Activated naive CD8-positive, alpha-beta T cell treated with anti-CD3 and anti-CD28 coated beads, Interleukin-2, amount 50 U/mL, for 16 hours (primary cell): Measurements from ENCODE around the gene BMP7.
"Not testable (repeated sequence)": the region's sequence is repeated elsewhere in the genome, so short reads cannot be mapped to it uniquely, and the experiment has no call there.

Experiments
- DNase-seq: peaks from one replicate; pipeline ENCODE4 v3.0.0-alpha.2; 2020; ENCODE audit warnings: low read depth, low spot score

BMP7 gene

DNA sequence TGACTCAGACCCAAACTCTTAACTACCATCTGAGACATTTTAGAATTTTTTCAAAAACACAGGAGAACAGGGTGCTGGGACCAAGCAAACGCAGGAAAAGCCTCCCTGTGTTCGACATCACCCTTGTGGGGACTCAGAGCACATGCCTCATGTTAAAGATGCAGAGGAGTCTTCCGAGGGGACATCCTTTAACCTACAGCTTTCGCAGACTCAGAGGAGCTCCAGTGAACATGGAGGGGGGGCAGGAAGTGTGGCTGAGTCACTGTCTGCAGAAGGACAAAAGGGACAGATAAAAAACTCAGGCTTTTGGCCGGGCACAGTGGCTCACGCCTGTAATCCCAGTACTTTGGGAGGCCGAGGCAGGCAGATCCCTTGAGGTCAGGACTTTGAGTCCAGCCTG lies 15.1 kb downstream of the BMP7 start:
- DNase-seq, result no peak

DNA sequence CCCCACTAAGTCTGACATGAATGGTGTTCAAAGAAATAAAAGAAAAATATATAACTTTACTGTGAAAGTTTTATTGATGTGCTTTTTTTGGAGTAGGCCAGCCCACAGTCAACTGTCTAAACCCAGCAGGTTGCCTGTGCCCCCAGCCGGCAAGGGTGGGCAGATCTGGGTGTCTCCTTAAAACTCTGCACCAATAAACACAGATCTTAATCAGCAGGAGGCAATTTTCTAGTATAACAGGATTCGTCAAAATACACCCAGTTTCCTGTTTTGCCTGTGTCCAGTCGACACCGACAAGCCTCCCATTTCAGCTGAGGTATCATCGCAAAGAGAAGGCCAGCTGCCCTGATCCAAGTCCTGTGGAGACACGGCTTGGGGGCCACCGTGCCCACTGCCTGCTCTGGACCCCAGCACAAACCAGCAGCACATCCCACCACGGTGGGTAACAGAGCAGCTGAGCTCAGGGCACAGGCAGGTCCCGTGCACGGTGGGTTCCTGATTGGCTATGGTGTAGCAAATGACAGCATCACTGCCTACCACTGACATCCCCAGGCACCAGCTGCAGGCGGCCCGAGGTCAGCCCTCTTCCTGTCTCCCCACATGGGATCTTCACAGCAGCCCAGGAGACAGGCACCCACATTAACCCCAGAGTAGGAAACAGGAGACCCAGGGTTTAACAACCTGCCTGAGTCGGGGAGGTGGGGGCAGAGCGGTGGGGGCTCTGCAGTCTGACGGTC lies 15.7 kb downstream of the BMP7 start:
- no peak for DNase-seq

DNA sequence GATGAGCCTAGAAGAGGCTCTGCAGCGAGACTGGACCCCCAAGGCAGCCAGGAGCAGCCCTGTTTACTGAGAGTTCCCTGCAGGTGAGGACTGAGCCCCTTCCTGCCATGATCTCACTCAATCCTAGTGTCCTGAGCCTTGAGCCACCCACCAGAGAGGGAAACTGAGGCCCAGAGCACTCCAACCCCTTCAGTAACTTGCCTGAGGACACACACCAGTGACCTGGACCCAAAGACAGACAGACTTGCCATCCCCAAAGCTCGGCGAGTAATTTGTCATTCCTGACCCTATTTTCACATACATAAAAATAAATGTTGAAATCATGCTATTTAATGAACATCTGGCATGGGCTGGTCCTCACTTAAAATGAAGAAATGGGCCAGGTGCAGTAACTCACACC lies 16.7 kb downstream of the BMP7 start:
- no peak for DNase-seq

DNA sequence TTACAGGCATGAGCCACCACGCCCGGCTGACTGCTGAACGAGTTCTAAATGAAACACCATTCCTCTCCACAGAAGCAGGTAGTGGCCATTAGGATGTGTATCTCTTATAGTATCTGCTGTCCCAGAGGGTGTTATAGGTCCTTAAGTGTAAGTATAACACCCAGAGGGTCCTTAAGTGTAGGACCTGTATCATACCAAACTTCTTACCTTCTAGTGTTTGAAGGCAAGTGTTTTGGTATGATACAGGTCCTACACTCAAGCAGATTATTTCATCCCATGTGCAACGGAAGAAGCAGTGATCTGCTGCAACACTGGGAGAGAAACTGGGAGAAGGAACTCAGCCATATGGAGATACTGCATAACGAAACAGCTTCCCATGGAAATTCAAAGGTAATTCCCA lies 17.4 kb downstream of the BMP7 start:
- no peak for DNase-seq

DNA sequence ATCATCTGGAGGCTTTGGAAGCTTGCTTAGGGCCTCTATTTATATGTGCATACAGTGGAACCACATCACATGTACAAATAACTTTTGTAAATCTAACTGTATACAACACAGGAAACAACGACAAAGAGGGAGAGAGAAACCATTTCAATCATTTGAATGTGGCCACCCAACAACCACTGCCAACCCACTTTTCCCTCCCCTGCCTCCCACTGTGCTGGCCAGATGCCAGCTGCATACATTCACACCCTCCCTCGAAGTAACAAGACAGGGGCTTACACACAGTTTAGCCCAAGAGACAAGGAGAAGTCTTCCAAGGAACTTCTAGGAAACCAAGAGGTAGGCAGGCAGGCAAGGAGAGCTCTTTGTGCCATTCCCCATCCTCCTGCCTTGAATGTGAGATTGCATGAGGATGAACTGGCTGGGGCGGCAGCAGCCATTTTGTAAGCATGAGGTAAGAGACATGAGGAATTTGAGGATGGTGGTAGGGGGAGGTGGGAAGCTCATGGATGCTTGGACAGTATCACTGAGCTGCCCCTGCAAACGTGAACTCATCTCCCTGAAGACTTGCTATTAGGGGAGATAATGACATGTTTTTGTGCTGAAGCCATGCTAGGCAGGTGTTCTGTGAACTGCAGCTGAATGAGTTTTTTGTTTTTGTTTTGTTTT lies 18.2 kb downstream of the BMP7 start:
- DNase-seq, result no peak

DNA sequence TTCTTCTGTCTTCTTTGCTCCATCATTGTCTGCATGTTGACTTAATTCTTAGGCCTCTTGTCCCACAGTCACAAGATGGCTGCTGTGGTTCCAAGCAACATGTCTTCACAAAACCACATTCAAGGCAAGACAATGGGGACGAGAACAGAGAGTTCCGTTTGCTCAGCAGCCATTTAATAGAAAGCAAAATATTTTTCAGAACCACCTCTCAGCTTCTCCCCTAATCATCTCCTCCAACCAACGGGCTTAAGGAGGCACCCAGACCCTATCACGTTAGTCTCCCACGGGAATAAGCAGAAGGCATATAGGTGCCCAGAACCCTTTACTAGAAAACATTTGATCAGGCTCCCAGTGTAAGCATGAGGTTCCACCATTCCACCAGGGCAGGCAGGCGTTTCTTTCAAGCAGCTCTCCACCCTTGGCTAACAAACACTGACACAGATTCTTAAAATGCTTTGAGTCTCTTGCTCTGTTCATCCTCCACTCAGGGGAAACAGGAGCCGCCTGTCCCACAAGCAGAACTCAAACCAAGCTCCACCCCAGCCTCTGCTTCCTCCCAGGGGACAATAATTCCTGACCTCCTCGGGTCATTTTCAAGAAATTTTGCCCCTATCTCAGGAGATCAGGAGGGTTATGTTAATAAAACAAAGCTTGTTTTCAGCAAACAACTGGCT lies 19.0 kb downstream of the BMP7 start:
- no peak for DNase-seq

DNA sequence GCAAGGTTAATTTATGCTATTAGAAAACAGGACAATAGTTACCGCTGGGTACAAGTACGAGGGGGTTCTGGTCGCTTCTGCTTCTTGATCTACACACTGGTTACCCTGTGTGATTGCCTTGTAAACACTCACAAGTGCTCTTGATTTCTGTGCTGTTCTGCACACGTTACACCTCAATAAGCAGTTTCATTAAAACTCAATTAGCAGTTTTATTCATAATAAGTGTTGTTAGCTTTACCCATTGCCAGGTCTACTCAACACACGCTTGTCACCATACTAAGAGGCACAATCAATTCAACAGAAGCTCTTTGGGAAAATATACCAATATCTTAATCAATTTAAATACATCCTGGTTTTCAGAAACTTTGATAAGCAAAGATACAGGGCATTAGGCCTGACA lies 20.4 kb downstream of the BMP7 start:
- DNase-seq, result no peak

DNA sequence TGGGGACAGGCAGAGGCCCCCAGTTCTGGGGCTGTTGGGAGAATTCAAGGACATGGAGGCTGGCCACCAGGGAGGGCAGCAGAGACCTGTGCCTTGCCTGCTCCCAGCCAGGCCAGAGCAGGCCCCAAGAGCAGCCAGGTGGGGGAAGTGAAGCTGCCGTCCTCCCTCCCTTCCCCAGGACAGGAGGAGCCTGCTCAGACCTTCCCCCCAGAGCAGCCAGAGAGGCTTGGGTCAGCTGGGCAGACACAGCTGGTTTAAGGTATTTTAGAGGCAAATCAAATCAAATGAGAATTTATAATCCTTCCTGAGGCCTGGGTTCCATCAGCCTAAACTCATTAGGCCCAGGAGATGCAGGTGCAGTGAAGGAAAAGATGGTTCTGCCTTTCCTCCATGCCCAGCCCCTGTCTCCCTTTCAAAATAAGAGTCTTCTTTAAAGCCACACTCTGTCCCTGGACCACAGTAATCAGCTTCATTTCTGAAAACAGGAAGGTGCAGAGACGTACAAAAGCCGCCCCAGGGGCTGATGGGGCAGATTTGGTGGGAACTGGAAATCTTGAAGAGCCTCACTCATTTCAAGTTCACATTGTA lies 21.7 kb downstream of the BMP7 start:
- DNase-seq, result no peak

DNA sequence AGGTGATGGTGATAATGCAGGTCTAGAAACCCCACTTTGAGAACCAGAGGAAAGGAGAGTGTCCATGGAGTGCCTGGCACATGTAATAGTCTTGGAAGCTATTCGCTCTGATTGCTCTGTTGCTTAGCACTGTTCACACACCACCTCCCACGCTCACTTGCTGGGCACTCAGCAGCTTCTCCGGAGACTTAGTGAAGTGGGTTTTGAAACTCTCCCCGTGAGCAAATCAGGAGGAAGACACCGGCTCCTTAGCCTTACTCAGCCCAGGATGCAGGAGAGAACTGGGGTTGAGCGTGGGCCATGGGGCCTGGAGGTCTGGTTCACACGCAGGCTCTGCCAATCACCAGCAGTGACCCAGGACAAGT lies 22.2 kb downstream of the BMP7 start:
- DNase-seq, result no peak

DNA sequence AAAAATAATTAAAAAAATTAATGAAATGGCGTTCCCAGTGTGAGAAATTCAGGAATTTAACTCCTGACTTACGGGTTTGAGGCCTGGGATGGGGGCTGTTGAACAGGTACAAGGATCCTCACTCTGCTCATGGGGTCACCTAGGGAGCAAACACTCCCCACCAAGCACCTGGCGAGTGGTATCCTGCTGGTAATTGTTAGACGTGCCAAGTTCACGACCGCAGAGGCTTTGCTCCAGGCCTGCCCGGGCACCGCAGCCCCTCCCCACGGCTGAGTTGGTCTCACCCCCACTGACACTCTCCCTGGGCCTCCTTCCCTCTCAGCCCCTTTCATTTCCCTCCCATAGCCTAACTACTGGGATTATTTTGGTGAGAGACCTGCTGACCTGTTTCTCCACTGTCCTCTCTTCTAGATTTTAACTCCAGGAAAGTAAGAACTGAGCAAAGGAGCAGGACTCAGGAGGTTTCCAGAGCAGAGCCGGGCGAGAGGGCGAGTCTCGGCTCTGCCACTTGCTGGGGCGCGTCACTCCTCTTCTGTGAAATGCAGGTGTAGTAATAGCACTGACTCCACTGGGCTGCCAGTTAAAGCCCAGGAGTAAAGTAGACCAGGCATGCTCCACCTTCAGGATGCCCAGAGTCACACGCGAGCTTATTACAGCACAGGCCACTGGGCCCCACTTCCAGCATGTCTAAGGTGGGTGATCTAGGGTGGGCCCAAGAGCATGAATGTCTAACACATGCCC lies 22.8 kb downstream of the BMP7 start:
- no peak for DNase-seq

DNA sequence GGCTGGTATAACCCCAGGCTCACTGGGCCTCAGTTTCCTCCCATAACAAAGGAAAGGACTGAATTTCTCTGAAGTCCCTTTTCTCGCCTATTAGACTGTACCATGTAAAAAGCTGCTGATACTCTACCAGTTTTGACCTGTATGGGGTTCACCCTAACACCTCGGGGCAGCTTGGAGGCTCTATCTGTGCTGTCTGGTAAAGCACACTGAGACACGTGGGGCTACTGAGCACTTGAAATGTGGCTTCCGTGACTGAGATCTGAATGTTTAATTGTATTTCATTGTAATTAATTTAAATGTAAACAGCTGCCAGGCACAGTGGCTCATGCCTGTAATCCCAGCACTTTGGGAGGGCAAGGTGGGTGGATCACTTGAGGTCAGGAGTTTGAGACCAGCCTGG lies 24.0 kb downstream of the BMP7 start:
- DNase-seq, result no peak

DNA sequence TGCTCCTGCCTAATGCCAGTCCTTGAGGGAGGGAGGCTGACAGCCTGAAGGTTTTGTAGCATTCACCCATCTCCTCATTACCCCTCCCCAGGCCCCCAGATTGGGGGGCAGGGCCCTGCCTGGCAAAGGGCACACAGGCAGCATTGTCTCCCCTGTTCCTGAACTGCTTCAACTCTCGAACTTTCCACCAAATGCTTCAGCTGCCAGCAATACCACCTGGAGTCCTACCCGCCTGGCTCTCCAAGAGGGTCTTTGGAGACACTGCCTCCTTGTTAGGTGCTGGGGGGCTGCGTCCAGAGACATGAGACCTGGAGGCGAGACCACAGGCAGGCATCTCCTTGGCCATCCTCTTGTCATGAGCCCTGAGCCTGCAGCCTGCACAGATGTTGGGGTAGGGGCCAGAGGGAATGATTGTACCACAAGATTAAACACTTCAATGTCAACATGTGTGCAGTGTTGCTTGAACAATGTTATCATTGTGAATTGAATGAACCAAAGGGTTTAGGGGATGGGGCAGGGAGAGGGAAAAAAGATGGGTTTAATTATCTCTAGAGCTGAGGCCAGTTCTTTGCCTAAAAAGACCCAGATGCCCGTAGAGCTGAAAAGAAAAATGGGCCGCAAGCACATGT lies 25.0 kb downstream of the BMP7 start:
- no peak for DNase-seq

DNA sequence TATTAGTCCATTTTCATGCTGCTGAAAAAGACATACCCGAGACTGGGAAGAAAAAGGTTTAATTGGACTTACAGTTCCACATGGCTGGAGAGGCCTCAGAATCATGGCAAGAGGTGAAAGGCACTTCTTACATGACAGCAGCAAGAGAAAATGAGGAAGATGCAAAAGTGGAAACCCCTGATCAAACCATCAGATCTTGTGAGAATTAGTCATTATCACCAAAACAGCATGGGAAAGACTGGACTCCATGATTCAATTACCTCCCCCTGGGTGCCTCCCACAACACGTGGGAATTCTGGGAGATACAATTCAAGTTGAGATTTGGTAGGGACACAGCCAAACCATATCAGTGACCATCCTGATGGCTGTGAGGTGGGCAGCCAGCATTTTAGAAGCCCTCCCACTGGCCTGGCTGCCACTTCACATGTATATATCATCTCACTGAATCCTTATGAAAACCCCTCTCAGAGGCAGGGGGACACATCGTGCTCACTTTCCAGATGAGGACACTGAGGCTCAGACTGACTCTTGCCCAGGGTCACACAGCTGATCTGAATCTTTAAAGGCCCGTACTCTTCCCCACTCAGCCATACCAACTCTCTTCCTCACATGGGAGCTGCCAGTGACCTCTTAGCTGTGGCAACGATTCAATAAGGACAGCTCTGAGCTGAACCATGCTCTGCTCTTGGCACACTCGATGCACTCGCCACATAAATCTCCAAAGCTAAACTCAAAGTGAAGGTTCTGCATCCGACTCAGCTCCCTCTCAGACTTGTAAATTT lies 25.7 kb downstream of the BMP7 start:
- DNase-seq, result no peak

DNA sequence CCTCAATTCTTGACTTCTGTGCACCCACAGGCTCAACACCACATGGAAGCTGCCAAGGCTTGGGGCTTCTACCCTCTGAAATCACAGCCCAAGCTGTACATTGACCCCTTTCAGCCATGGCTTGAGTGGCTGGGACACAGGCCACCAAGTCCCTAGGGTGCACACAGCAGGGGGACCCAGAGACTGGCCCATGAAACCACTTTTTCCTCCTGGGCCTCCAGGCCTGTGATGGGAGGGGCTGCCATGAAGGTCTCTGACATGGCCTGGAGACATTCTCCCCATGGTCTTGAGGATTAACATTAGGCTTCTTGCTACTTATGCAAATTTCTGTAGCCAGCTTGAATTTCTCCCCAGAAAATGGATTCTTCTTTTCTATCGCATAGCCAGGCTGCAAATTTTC lies 26.7 kb downstream of the BMP7 start:
- not testable (repeated sequence) for DNase-seq

DNA sequence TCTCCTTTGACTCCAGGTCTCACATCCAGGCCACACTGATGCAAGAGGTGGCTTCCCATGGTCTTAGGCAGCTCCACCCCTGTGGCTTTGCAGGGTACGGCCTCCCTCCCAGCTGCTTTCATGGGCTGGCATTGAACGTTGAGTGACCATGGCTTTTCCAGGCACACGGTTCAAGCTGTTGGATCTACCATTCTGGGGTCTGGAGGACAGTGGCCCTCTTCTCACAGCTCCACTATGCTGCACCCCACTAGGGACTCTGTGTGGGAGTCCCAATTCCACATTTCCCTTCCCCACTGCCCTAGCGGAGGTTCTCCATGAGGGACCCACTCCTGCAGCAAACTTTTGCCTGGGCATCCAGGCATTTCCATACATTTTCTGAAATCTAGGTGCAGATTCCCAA lies 27.1 kb downstream of the BMP7 start:
- DNase-seq, result not testable (repeated sequence)

DNA sequence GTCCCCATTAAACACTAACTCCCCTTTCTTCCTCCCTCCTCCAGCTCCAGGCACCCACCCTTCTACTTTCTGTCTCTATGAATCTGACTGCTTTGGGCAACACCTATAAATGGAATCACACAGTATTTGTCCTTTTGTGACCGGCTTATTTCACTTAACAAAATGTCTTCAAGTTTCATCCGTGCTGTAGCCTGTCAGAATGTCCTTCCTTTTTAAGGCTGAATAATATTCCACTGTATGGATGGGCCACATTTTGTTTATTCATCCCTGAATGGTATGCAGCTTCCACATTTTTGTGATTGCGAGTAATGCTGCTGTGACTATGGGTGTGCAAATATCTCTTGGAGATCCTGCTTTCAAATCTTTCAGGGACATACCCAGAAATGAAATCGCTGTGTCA lies 28.4 kb downstream of the BMP7 start:
- no peak for DNase-seq

DNA sequence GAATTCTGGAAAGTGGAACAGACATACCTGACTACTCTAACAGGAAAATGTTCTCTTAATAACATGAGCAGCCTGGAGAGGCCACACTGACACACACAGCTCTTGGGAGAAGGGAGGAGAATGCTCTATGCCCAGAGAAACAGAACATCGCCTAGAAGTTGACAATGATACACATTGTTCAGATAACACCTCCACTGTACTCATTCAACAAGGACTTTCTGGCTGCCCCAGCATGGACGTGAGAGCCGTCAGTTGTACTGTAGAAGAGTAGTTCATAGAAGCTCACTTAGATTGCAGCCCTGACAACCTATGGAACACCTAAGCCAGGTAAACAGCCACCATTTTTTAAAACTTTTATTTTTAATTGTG lies 28.9 kb downstream of the BMP7 start:
- no peak for DNase-seq

DNA sequence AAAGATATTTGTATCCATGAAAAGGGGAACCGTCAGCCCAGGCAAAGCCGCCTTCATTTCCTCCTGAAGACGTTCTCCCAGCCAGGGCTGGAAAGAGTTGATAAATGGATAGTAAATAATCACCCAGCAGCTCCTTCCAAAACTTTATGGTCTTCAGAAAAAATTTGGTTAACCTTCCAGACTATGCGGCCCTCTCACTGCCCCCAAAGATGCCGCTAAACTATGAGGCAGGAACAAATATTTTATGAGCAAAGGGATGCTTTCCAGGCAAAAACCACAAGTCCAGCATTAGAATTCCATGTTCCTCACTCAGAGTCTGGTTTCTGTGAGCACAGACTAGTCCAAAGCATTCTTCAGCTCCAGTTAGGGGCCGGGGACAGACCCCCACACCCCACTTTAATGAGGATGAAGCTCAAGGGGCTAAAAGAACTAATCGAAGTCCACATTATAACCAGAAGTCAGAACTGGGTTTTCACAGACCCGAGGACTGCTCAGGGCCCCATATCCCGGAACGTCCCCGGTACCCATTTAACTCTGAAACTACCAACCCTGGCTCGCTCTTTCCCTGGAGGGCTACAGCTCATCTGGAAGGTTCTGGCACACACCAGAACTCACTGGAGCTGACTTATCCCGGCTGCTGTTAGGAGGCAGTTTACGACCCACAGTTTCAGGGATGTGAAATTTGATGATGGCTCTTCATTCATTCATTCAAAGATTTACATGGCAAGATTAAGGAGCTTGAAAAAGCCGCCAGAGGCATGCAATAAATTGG lies 29.4 kb downstream of the BMP7 start:
- no peak for DNase-seq

DNA sequence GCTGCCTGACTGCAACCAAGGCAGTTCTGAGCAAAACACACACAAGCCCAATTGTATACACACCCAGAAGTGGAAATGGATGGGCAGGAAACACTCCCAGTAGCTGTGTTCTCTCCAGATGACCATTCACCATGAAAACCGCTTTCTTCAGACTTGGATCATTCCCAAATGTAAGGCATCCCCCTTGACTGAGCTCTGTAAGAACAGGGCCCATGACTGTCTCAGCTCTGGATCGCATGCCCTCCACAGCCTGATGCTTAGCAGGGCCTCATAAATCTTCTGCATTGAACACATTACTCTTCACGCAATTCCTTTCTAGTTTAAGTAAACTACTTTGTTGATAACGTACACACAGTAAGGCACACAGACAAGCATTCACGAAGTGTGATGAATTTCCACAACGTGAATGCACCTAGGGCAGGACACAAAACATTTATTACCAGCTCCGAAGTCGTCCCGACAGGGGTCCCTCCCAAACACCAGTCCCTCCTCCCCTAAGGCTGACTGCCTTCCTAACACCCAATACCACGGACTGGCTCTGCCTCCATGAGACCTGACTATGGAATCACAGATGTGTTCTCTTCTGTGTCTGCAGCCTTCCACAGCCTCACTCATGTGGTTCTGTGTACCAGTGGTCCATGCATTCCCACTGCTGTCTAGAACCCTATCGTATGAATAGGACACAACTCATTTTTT lies 31.7 kb downstream of the BMP7 start:
- DNase-seq, result no peak
